ENCODE results near the gene COL1A1. TPM values are rescaled to one million over a fixed set of nuclear protein-coding genes. Genes with fewer than 3 reads are reported as not detected.

Gene COL1A1
- total and polyA plus RNA-seq, 2 of the 13 experiments (the other 11 are each of a cell fraction or from before 2014, with no cell fraction given) = 0.05 TPM; not detected in 1

- BruUV-seq (replicated peaks) = no TSS peak
- intact Hi-C loops (cut with micrococcal nuclease; ENCODE audit: unreplicated experiment) = loop anchor here (1.0 kb wide), 2 partner anchors 73 to 97 kb away; no protein-coding TSS in a partner anchor
- Histone ChIP-seq H3K79me2 (ENCODE audit: insufficient read depth, low read length) (no peaks in the 10 kb centered on the region), H4K20me1 (ENCODE audit: insufficient read depth, low read length) (no peaks in the 10 kb centered on the region; the same call in 1 of the 2 replicates), H3K27ac (ENCODE audit: extremely low read length, insufficient read depth, low read length) (no peak overlapping the region), H3K36me3 (replicated peaks in 1 of 2; ENCODE audit: control insufficient read depth in 1 of 2, insufficient read depth in 2 of 2, low read length in 2 of 2) (no peaks in the 10 kb centered on the region), H2AFZ (ENCODE audit: low read length) (no peak overlapping the region), H3K4me3 (replicated peaks in 1 of 3; ENCODE audit: insufficient read depth in 1 of 3, low read depth in 2 of 3, low read length in 3 of 3) (peak overlapping the region; percentile 26 to 73 (median 36); a peak in 5 of 6 replicates), H3K9ac (ENCODE audit: insufficient read depth, low read depth, low read length) (no peak overlapping the region), H3K9me3 (ENCODE audit: low read length) (no peaks in the 10 kb centered on the region), H3K27me3 (ENCODE audit: control insufficient read depth in 1 of 2, insufficient read depth in 2 of 2, low read length in 2 of 2) (peaks cover 10 to 72% of the 10 kb centered on the region in 2 experiments), H3K4me2 (ENCODE audit: low read depth, low read length) (peak overlapping the region; percentile 85), H3K4me1 (ENCODE audit: insufficient read depth, low read length) (0 out of 2 replicates have a peak, but pooled peaks cover 9% of the 10 kb centered on the region)
- in situ Hi-C loops (cut with HindIII; ENCODE audit: extremely low pct_ligation_motif_present, low pct_unique_long_range_greater_than_20kb) = no loop called here
- WGBS (ENCODE audit: low lambda C conversion rate) = 6% methylated on average over 42 of the region's 55 CpGs
- peak; percentile 71 for DNase-seq (ENCODE audit: low spot score)
- CTCF ChIA-PET (ENCODE audit: low intra/inter-chr PET ratio, low total read pairs) = interaction anchor here (0.8 to 9.4 kb wide), 9 partner anchors 12 to 95 kb away, joined by 3 to 301 read pairs (median 7); partner anchors contain the start of gene TMEM92
- peak; percentile 84 for ATAC-seq
- POLR2A ChIA-PET = interaction anchor here (1.0 to 1.4 kb wide), 2 partner anchors 9 to 23 kb away, joined by 3 to 4 read pairs; no protein-coding TSS in a partner anchor
- peak; percentile 74 for FAIRE-seq
- TF ChIP-seq, protein P1, sequence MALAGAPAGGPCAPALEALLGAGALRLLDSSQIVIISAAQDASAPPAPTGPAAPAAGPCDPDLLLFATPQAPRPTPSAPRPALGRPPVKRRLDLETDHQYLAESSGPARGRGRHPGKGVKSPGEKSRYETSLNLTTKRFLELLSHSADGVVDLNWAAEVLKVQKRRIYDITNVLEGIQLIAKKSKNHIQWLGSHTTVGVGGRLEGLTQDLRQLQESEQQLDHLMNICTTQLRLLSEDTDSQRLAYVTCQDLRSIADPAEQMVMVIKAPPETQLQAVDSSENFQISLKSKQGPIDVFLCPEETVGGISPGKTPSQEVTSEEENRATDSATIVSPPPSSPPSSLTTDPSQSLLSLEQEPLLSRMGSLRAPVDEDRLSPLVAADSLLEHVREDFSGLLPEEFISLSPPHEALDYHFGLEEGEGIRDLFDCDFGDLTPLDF (CRISPR knock-in tag; IDR thresholded peaks at IDR 0.05) = 0 out of 2 replicates have a peak, but pooled peaks have one; percentile 27
- TF ChIP-seq ZSCAN29 (CRISPR knock-in tag; conservative IDR thresholded peaks at IDR 0.05) (no peak), ZFP62 (CRISPR knock-in tag; IDR thresholded peaks at IDR 0.05) (no peak), CBX5 (CRISPR knock-in tag; IDR thresholded peaks at IDR 0.05; ENCODE audit: borderline replicate concordance) (peak; percentile 35; the same call in 1 of the 2 replicates), ZNF839 (CRISPR knock-in tag; IDR thresholded peaks at IDR 0.05; ENCODE audit: borderline replicate concordance) (no peak), HNF4A (CRISPR knock-in tag; IDR thresholded peaks at IDR 0.05) (no peak), ZNF20 (CRISPR knock-in tag; IDR thresholded peaks at IDR 0.05) (no peak), KDM6A (CRISPR knock-in tag; IDR thresholded peaks at IDR 0.05; ENCODE audit: low read depth) (no peak), NBN (conservative IDR thresholded peaks at IDR 0.05) (no peak), YEATS4 (CRISPR knock-in tag; IDR thresholded peaks at IDR 0.05; ENCODE audit: borderline replicate concordance) (no peak), HMG20A (CRISPR knock-in tag; IDR thresholded peaks at IDR 0.05; ENCODE audit: borderline replicate concordance) (no peak), NFE2L2 (IDR thresholded peaks at IDR 0.05; ENCODE audit: low read length) (no peak), ZNF556 (CRISPR knock-in tag; IDR thresholded peaks at IDR 0.05; ENCODE audit: borderline replicate concordance) (no peak), ZNF598 (CRISPR knock-in tag; IDR thresholded peaks at IDR 0.05; ENCODE audit: borderline replicate concordance) (peak; percentile 84), MAFF (IDR thresholded peaks at IDR 0.05; ENCODE audit: low read depth, low read length) (no peak), MTA3 (CRISPR knock-in tag; IDR thresholded peaks at IDR 0.05) (no peak), PHF8 (CRISPR knock-in tag; IDR thresholded peaks at IDR 0.05) (no peak; the same call in 1 of the 2 replicates), ZNF3 (CRISPR knock-in tag; IDR thresholded peaks at IDR 0.05) (no peak), ZNF256 (CRISPR knock-in tag; conservative IDR thresholded peaks at IDR 0.05) (no peak)
- TF ChIP-seq, protein P2, sequence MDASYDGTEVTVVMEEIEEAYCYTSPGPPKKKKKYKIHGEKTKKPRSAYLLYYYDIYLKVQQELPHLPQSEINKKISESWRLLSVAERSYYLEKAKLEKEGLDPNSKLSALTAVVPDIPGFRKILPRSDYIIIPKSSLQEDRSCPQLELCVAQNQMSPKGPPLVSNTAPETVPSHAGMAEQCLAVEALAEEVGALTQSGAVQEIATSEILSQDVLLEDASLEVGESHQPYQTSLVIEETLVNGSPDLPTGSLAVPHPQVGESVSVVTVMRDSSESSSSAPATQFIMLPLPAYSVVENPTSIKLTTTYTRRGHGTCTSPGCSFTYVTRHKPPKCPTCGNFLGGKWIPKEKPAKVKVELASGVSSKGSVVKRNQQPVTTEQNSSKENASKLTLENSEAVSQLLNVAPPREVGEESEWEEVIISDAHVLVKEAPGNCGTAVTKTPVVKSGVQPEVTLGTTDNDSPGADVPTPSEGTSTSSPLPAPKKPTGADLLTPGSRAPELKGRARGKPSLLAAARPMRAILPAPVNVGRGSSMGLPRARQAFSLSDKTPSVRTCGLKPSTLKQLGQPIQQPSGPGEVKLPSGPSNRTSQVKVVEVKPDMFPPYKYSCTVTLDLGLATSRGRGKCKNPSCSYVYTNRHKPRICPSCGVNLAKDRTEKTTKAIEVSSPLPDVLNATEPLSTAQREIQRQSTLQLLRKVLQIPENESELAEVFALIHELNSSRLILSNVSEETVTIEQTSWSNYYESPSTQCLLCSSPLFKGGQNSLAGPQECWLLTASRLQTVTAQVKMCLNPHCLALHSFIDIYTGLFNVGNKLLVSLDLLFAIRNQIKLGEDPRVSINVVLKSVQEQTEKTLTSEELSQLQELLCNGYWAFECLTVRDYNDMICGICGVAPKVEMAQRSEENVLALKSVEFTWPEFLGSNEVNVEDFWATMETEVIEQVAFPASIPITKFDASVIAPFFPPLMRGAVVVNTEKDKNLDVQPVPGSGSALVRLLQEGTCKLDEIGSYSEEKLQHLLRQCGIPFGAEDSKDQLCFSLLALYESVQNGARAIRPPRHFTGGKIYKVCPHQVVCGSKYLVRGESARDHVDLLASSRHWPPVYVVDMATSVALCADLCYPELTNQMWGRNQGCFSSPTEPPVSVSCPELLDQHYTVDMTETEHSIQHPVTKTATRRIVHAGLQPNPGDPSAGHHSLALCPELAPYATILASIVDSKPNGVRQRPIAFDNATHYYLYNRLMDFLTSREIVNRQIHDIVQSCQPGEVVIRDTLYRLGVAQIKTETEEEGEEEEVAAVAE (CRISPR knock-in tag; IDR thresholded peaks at IDR 0.05; ENCODE audit: borderline replicate concordance) = no peak
Observed at GRCh38 chr17:50200457-50201275, 765 bp downstream of the COL1A1 start.
